ENCODE data around the gene SLC44A5. TPM values are rescaled to one million over a fixed set of nuclear protein-coding genes. Genes with fewer than 3 reads are reported as not detected.

The SLC44A5 gene
- total RNA-seq, 1 donor from 2014 or later = 1.2 TPM

DNA sequence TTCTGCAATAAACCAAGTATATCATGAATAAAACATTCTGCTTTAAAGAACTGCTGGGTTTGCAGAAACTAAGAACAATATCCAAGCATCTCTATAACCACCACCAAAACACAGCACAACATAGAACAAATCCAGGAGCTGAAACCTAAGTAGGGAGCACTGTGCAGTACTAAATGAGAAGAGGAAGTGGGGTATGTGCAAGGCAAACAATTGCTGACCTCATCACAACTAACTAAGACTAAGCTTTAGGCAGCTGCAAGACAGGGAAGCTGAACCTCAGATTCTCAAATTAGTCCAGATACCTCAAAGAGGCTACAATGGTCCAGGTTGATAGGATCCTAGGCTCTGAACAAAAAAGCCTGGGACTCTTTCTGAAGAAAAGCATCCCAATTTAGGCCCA is 172.6 kb downstream of the SLC44A5 start:
- intact Hi-C loops (cut with DNase I) = no loop called here
- Histone ChIP-seq H3K36me3 (no peaks in the 10 kb centered on the region), H3K27ac (no peak overlapping the region), H3K27me3 (no peaks in the 10 kb centered on the region), H3K4me1 (no peaks in the 10 kb centered on the region), H3K9me3 (no peaks in the 10 kb centered on the region), H3K4me3 (no peak overlapping the region)
- TF ChIP-seq POLR2AphosphoS5 (IDR thresholded peaks at IDR 0.05; ENCODE audit: insufficient read depth in 1 of 2, low read depth in 1 of 2) = no peak
- TF ChIP-seq, protein P1, sequence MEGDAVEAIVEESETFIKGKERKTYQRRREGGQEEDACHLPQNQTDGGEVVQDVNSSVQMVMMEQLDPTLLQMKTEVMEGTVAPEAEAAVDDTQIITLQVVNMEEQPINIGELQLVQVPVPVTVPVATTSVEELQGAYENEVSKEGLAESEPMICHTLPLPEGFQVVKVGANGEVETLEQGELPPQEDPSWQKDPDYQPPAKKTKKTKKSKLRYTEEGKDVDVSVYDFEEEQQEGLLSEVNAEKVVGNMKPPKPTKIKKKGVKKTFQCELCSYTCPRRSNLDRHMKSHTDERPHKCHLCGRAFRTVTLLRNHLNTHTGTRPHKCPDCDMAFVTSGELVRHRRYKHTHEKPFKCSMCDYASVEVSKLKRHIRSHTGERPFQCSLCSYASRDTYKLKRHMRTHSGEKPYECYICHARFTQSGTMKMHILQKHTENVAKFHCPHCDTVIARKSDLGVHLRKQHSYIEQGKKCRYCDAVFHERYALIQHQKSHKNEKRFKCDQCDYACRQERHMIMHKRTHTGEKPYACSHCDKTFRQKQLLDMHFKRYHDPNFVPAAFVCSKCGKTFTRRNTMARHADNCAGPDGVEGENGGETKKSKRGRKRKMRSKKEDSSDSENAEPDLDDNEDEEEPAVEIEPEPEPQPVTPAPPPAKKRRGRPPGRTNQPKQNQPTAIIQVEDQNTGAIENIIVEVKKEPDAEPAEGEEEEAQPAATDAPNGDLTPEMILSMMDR (IDR thresholded peaks at IDR 0.05) = no peak
- DNase-seq (ENCODE audit: extremely low spot score in 2 of 2) = no peak

DNA sequence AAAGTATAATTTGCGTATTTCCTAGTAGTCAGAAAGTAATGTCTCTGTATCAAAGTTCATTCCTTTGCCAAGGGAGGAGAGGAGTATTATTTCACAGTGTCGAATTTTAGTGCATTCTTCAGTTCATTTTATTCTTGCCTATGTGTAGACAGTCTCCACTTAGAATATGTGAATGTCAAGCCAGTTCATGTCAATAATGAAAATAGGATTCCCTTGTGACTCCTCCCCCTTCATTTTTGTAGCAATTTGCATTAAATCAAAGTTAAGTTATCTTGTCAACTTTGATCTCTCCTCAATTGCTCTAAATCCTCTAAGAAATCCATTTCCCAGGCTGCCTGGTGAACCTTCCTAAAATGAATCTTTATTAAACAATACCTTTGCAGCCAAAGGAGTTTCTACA is 179.1 kb downstream of the SLC44A5 start:
- no peaks in the 10 kb centered on the region for H3K4me1 ChIP-seq
- TF ChIP-seq, protein P1 (IDR thresholded peaks at IDR 0.05) = no peak
- TF ChIP-seq POLR2AphosphoS5 (IDR thresholded peaks at IDR 0.05; ENCODE audit: insufficient read depth in 1 of 2, low read depth in 1 of 2) (no peak), POLR2A (IDR thresholded peaks at IDR 0.05) (no peak)
- H3K9me3 ChIP-seq = no peaks in the 10 kb centered on the region
- no peaks in the 10 kb centered on the region for H3K36me3 ChIP-seq
- H3K27ac ChIP-seq = no peak overlapping the region
- intact Hi-C loops (cut with DNase I) = no loop called here
- no peak overlapping the region for H3K4me3 ChIP-seq
- H3K27me3 ChIP-seq = no peaks in the 10 kb centered on the region
- DNase-seq (ENCODE audit: extremely low spot score in 2 of 2) = no peak

DNA sequence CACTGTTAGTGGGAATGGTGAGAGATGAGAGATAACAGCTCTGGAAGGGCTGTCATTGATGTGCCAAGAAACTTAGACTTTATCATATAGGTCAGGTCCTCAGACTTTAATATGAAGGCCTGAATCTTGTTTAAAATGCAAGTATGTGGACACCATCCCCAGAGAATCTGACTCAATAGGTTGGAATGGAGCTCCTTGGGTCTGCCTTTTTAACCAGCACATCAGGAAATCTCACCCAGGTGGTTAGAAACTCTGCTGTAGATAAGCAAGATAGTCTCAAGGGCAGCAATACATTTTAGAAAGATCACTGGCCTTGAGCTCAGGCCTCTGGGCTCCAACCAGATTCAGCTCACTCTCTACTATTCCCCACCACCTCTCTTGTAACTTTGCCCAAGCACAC is 180.4 kb downstream of the SLC44A5 start:
- H3K36me3 ChIP-seq = no peaks in the 10 kb centered on the region
- intact Hi-C loops (cut with DNase I) = no loop called here
- H3K27ac ChIP-seq = no peak overlapping the region
- TF ChIP-seq POLR2A (IDR thresholded peaks at IDR 0.05) (no peak), POLR2AphosphoS5 (IDR thresholded peaks at IDR 0.05; ENCODE audit: insufficient read depth in 1 of 2, low read depth in 1 of 2) (no peak)
- TF ChIP-seq, protein P1 (IDR thresholded peaks at IDR 0.05) = no peak
- no peak for DNase-seq (ENCODE audit: extremely low spot score in 2 of 2)
- H3K4me3 ChIP-seq = no peak overlapping the region
- H3K27me3 ChIP-seq = no peaks in the 10 kb centered on the region
- H3K9me3 ChIP-seq = no peaks in the 10 kb centered on the region
- no peaks in the 10 kb centered on the region for H3K4me1 ChIP-seq

DNA sequence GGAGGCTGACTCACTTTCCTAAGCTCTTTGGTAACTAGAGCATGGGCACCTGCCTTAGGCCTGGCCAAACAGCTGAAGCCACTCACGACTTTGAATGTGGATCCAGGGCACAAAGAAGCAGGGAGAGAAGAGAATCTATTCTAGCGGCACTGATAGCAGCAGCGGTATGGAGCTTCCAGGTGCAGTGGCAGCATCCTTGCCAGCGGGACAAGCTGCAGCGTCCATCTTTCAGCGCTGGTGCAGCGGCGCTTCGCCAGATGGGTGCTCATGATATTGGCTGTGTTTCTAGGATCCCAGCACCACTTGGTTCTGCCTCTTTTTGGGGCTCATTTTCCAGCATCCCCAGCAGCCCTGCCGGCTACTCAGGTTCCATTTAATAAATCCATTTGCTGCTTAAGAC is 184.2 kb downstream of the SLC44A5 start:
- H3K36me3 ChIP-seq = no peaks in the 10 kb centered on the region
- no peaks in the 10 kb centered on the region for H3K27me3 ChIP-seq
- intact Hi-C loops (cut with DNase I) = no loop called here
- no peaks in the 10 kb centered on the region for H3K4me1 ChIP-seq
- H3K27ac ChIP-seq = no peak overlapping the region
- H3K4me3 ChIP-seq = no peak overlapping the region
- TF ChIP-seq, protein P1 (IDR thresholded peaks at IDR 0.05) = no peak
- TF ChIP-seq POLR2AphosphoS5 (IDR thresholded peaks at IDR 0.05; ENCODE audit: insufficient read depth in 1 of 2, low read depth in 1 of 2) (no peak), POLR2A (IDR thresholded peaks at IDR 0.05) (no peak)
- no peak for DNase-seq (ENCODE audit: extremely low spot score in 2 of 2)
- H3K9me3 ChIP-seq = no peaks in the 10 kb centered on the region

DNA sequence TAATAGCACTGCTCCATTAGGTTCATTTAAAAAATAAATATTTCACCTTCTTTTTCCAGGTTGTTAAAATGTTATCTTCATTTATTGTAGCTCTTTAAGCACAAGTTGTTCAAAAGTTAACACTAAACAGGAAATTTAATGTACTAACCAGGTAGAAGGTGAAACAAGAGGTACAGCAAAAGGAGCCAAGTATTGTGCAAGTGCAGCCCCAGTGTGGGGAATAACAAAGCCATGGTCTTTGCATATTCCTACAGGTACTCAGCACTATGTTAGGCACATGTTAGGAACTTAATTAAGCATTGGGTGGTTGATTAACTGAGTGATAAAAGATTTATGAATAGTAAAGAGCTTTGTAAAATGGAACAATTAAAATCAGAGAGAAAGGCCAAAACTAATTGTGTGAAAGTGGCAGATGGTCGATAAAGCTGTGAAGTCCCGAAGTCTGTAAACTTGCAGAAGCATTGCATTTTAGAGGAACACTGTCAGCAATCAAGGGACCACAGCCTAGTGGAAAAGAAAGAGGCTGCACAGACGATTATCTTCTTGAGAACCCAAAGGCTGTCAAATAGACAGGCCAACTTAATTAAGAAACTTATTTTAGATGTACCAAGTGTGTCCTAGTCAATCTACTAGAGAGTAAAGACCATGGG is 185.8 kb downstream of the SLC44A5 start:
- Histone ChIP-seq H3K4me1 (no peaks in the 10 kb centered on the region), H3K4me3 (no peak overlapping the region), H3K9me3 (no peaks in the 10 kb centered on the region), H3K27ac (no peak overlapping the region), H3K36me3 (no peaks in the 10 kb centered on the region), H3K27me3 (no peaks in the 10 kb centered on the region)
- intact Hi-C loops (cut with DNase I) = no loop called here
- DNase-seq (ENCODE audit: extremely low spot score in 2 of 2) = no peak
- TF ChIP-seq POLR2AphosphoS5 (IDR thresholded peaks at IDR 0.05; ENCODE audit: insufficient read depth in 1 of 2, low read depth in 1 of 2) (no peak), POLR2A (IDR thresholded peaks at IDR 0.05) (no peak)
- TF ChIP-seq, protein P1 (IDR thresholded peaks at IDR 0.05) = no peak
